ENCODE measurements around the gene FAM216A. TPM values are rescaled to one million over a fixed set of nuclear protein-coding genes. Genes with fewer than 3 reads are reported as not detected.

The FAM216A gene
- total and polyA plus RNA-seq, 2 of the 4 experiments (the other 2 are of a cell fraction): 14.0 to 31.1 TPM

DNA sequence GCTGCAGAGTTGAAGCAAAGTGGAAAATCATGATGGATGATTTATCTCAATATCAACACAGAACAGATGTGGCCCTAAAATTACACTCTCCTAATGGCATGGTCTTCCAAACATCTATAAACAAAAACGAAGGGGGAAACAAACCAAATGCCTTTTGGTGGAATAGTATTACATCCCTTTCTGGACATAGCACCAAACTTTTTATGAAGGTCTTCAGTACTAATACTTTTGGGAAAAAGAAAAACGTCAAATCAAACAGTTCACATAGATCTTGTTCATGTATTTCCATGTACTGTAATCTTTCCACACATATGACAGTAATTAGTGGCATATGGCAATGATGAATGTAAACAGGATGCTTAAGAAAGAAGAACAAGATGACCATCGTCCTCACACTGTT, 42.2 kb upstream of the FAM216A start:
- Histone ChIP-seq H4K91ac (ENCODE audit: insufficient read depth, low read depth, low read length) (no peak overlapping the region), H2BK5ac (ENCODE audit: low read depth, low read length, poor library complexity, severe bottlenecking) (no peak overlapping the region), H3K23ac (ENCODE audit: low read depth, low read length) (no peak overlapping the region), H3K56ac (ENCODE audit: extremely low read depth, insufficient read depth, low read length) (no peak overlapping the region), H3K9me1 (ENCODE audit: insufficient read depth, low read length) (no peaks in the 10 kb centered on the region), H2BK20ac (ENCODE audit: low read depth, low read length) (no peak overlapping the region), H3K36me3 (ENCODE audit: control insufficient read depth, insufficient read depth, low read length) (no peaks in the 10 kb centered on the region), H3K79me1 (ENCODE audit: low read depth in 1 of 2, low read length in 2 of 2) (no peaks in the 10 kb centered on the region), H2BK120ac (ENCODE audit: low read depth, low read length) (0 out of 2 replicates have a peak overlapping the region, but pooled peaks have one; percentile 28), H4K20me1 (ENCODE audit: insufficient read depth, low read length) (no peaks in the 10 kb centered on the region), H2AK9ac (replicated peaks; ENCODE audit: low read depth, low read length, poor library complexity) (no peak overlapping the region), H3K4me3 (ENCODE audit: insufficient read depth, low read depth, low read length) (no peak overlapping the region), H4K8ac (ENCODE audit: low read depth in 2 of 2, low read length in 2 of 2) (no peak overlapping the region; a peak in 1 of 4 replicates), H2AFZ (replicated peaks; ENCODE audit: low read length, poor library complexity) (no peak overlapping the region), H2BK15ac (ENCODE audit: low read depth, low read length) (no peak overlapping the region), H3K4me1 (ENCODE audit: control insufficient read depth, insufficient read depth, low read length) (0 out of 2 replicates have a peak, but pooled peaks cover 2% of the 10 kb centered on the region), H4K5ac (ENCODE audit: low read depth, low read length) (no peak overlapping the region), H3K18ac (ENCODE audit: low read depth, low read length) (no peak overlapping the region), H3K4ac (ENCODE audit: low read depth, low read length) (no peak overlapping the region), H3K4me2 (ENCODE audit: low read depth, low read length) (no peak overlapping the region), H3K9me3 (ENCODE audit: control insufficient read depth, insufficient read depth, low read length) (no peaks in the 10 kb centered on the region), H2AK5ac (ENCODE audit: low read depth, low read length) (no peak overlapping the region), H3K14ac (replicated peaks; ENCODE audit: low read depth, low read length) (no peak overlapping the region), H3K9ac (ENCODE audit: low read depth, low read length) (no peak overlapping the region), H3K27me3 (ENCODE audit: control insufficient read depth, insufficient read depth, low read length) (no peaks in the 10 kb centered on the region), H3K27ac (ENCODE audit: insufficient read depth, low read length) (no peak overlapping the region; the same call in 1 of the 2 replicates)
- dilution Hi-C loops (cut with HindIII; ENCODE audit: low sequenced_read_pairs, unreplicated experiment) (no loop called here), in situ Hi-C loops (cut with MboI; ENCODE audit: low sequenced_read_pairs) (no loop called here), intact Hi-C loops (cut with micrococcal nuclease) (no loop called here)
- BruUV-seq (replicated peaks): no TSS peak
- CTCF ChIA-PET: interaction anchor here (0.9 kb wide), 1 partner anchor 31 kb away, joined by 3 read pairs; no protein-coding TSS in a partner anchor
- TF ChIP-seq, protein P1, sequence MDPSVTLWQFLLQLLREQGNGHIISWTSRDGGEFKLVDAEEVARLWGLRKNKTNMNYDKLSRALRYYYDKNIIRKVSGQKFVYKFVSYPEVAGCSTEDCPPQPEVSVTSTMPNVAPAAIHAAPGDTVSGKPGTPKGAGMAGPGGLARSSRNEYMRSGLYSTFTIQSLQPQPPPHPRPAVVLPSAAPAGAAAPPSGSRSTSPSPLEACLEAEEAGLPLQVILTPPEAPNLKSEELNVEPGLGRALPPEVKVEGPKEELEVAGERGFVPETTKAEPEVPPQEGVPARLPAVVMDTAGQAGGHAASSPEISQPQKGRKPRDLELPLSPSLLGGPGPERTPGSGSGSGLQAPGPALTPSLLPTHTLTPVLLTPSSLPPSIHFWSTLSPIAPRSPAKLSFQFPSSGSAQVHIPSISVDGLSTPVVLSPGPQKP (IDR thresholded peaks at IDR 0.05; ENCODE audit: borderline replicate concordance, low read depth, low read length): no peak
- no peak for TF ChIP-seq CHD1 (IDR thresholded peaks at IDR 0.05; ENCODE audit: low read depth, low read length)
- TF ChIP-seq MXI1 (IDR thresholded peaks at IDR 0.05; ENCODE audit: borderline replicate concordance, low read depth, low read length): no peak
- no peak for TF ChIP-seq SMC3 (IDR thresholded peaks at IDR 0.05; ENCODE audit: low read depth, low read length)
- TF ChIP-seq POLR2A (IDR thresholded peaks at IDR 0.05; ENCODE audit: low read depth, low read length): no peak
- TF ChIP-seq, protein P2, sequence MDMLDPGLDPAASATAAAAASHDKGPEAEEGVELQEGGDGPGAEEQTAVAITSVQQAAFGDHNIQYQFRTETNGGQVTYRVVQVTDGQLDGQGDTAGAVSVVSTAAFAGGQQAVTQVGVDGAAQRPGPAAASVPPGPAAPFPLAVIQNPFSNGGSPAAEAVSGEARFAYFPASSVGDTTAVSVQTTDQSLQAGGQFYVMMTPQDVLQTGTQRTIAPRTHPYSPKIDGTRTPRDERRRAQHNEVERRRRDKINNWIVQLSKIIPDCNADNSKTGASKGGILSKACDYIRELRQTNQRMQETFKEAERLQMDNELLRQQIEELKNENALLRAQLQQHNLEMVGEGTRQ (IDR thresholded peaks at IDR 0.05; ENCODE audit: low read depth, low read length): no peak
- no peak for TF ChIP-seq FOS (IDR thresholded peaks at IDR 0.05; ENCODE audit: low read depth, low read length)
- no peak for TF ChIP-seq NFE2L2 (IDR thresholded peaks at IDR 0.05; ENCODE audit: low read depth, low read length)
- TF ChIP-seq CEBPB (IDR thresholded peaks at IDR 0.05; ENCODE audit: low read depth, low read length): no peak
- no peak for TF ChIP-seq RFX5 (IDR thresholded peaks at IDR 0.05; ENCODE audit: low read depth, low read length)
- TF ChIP-seq, protein P3, sequence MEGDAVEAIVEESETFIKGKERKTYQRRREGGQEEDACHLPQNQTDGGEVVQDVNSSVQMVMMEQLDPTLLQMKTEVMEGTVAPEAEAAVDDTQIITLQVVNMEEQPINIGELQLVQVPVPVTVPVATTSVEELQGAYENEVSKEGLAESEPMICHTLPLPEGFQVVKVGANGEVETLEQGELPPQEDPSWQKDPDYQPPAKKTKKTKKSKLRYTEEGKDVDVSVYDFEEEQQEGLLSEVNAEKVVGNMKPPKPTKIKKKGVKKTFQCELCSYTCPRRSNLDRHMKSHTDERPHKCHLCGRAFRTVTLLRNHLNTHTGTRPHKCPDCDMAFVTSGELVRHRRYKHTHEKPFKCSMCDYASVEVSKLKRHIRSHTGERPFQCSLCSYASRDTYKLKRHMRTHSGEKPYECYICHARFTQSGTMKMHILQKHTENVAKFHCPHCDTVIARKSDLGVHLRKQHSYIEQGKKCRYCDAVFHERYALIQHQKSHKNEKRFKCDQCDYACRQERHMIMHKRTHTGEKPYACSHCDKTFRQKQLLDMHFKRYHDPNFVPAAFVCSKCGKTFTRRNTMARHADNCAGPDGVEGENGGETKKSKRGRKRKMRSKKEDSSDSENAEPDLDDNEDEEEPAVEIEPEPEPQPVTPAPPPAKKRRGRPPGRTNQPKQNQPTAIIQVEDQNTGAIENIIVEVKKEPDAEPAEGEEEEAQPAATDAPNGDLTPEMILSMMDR (conservative IDR thresholded peaks at IDR 0.05; ENCODE audit: low read depth, low read length): no peak
- TF ChIP-seq RAD21 (IDR thresholded peaks at IDR 0.05; ENCODE audit: low read length): no peak
- TF ChIP-seq MAZ (IDR thresholded peaks at IDR 0.05; ENCODE audit: borderline replicate concordance, low read depth, low read length): no peak
- TF ChIP-seq RCOR1 (IDR thresholded peaks at IDR 0.05; ENCODE audit: insufficient replicate concordance, low read length): no peak
- TF ChIP-seq BHLHE40 (IDR thresholded peaks at IDR 0.05; ENCODE audit: low read depth, low read length): no peak
- TF ChIP-seq MAFK (IDR thresholded peaks at IDR 0.05; ENCODE audit: low read depth, low read length): no peak
- POLR2A ChIA-PET (ENCODE audit: unreplicated experiment): interaction anchor here (0.6 kb wide), 1 partner anchor 325 kb away, joined by 4 read pairs; no protein-coding TSS in a partner anchor
- no CpG with 5 or more reads among the region's 3 CpGs for WGBS, 2 experiments (ENCODE audit: extremely low coverage in 2 of 2, insufficient read length in 1 of 2)
- DNase-seq: peak; percentile 4
- no peak for ATAC-seq (ENCODE audit: low read depth)

All from IMR-90 (cell line).